Measurements from ENCODE around the gene RLN3. TPM values are rescaled to one million over a fixed set of nuclear protein-coding genes. Genes with fewer than 3 reads are reported as not detected.
A peak's percentile ranks its signal among the peaks of the same experiment; 100 is the strongest.
"Not testable (repeated sequence)": the region's sequence is repeated elsewhere in the genome, so short reads cannot be mapped to it uniquely, and the experiment has no call there.

RLN3 gene
- total RNA-seq, 1 donor = not detected

DNA sequence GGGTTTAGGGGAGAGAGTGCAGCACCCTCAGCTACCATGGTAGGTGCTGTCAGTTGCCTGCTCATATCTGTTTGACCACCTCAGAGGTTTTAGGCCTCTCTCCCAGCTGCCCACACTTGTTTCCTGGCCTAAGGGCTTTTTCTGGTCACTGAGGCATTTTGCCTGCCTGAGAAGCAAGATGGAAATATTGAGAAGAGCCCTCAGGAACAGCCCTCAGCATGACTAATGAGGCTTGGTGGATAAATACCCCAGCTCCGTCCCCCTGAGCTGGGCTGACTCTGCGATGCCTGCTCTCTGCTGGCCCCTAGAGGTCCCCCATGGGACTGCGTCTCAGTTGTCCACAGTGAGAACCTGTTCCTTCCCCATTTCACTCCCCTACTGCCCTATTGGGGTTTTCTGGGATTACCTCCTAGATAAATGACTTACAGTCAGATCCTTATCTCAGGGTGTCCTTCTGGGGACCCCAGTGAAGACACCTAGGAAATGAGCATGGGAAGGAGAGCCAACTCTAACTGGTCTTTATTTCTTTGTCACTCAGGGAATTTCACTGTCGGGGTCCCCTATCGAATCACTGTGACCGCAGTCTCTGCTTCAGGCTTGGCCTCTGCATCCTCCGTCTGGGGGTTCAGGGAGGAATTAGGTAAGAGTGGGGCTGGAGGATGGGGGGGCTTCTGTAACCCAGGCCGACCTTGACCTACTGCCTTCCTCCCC lies 20.6 kb downstream of the RLN3 start:
- Histone ChIP-seq H2AFZ (ENCODE audit: low read length) (no peak overlapping the region), H3K79me2 (ENCODE audit: insufficient read depth, low read length) (no peaks in the 10 kb centered on the region), H3K27ac (ENCODE audit: low read depth, low read length) (no peak overlapping the region), H4K20me1 (ENCODE audit: insufficient read depth, low read length) (no peaks in the 10 kb centered on the region), H3K36me3 (ENCODE audit: insufficient read depth, low read length) (no peaks in the 10 kb centered on the region), H3K4me1 (ENCODE audit: insufficient read depth, low read length) (no peaks in the 10 kb centered on the region), H3K4me3 (ENCODE audit: insufficient read depth, low read length) (no peak overlapping the region), H3K9me3 (ENCODE audit: low read depth, low read length) (no peaks in the 10 kb centered on the region), H3K4me2 (ENCODE audit: insufficient read depth, low read length) (no peak overlapping the region), H3K27me3 (ENCODE audit: insufficient read depth, low read length) (no peaks in the 10 kb centered on the region)
- TF ChIP-seq, protein P1, sequence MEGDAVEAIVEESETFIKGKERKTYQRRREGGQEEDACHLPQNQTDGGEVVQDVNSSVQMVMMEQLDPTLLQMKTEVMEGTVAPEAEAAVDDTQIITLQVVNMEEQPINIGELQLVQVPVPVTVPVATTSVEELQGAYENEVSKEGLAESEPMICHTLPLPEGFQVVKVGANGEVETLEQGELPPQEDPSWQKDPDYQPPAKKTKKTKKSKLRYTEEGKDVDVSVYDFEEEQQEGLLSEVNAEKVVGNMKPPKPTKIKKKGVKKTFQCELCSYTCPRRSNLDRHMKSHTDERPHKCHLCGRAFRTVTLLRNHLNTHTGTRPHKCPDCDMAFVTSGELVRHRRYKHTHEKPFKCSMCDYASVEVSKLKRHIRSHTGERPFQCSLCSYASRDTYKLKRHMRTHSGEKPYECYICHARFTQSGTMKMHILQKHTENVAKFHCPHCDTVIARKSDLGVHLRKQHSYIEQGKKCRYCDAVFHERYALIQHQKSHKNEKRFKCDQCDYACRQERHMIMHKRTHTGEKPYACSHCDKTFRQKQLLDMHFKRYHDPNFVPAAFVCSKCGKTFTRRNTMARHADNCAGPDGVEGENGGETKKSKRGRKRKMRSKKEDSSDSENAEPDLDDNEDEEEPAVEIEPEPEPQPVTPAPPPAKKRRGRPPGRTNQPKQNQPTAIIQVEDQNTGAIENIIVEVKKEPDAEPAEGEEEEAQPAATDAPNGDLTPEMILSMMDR (IDR thresholded peaks at IDR 0.05; ENCODE audit: extremely low read depth, low read depth, low read length) = peak; percentile 93
- DNase-seq (ENCODE audit: insufficient read length, low spot score, missing footprints) = peak; percentile 93

DNA sequence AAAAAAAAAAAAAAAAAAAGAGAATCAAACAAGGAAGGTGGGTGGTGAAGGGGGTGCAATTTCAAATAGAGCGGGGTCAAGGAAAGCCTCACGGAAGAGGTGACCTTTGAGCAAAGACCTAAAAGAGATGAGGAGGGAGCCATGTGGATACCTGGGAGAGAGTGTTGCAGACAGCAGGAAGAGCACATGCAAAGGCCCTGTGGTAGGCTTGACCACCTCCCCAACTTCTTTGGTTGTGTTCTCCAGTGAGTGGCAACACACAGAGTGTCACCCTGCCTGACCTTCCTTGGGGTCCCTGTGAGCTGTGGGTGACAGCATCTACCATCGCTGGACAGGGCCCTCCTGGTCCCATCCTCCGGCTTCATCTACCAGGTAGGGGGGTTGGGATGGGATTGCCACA lies 22.6 kb downstream of the RLN3 start:
- H3K4me3 ChIP-seq (ENCODE audit: insufficient read depth, low read length) = no peak overlapping the region
- H3K27me3 ChIP-seq (ENCODE audit: insufficient read depth, low read length) = no peaks in the 10 kb centered on the region
- no peaks in the 10 kb centered on the region for H4K20me1 ChIP-seq (ENCODE audit: insufficient read depth, low read length)
- no peak overlapping the region for H3K27ac ChIP-seq (ENCODE audit: low read depth, low read length)
- H3K4me2 ChIP-seq (ENCODE audit: insufficient read depth, low read length) = no peak overlapping the region
- TF ChIP-seq, protein P1 (IDR thresholded peaks at IDR 0.05; ENCODE audit: extremely low read depth, low read depth, low read length) = no peak
- no peak overlapping the region for H2AFZ ChIP-seq (ENCODE audit: low read length)
- no peaks in the 10 kb centered on the region for H3K4me1 ChIP-seq (ENCODE audit: insufficient read depth, low read length)
- H3K79me2 ChIP-seq (ENCODE audit: insufficient read depth, low read length) = no peaks in the 10 kb centered on the region
- no peaks in the 10 kb centered on the region for H3K9me3 ChIP-seq (ENCODE audit: low read depth, low read length)
- DNase-seq (ENCODE audit: insufficient read length, low spot score, missing footprints) = no peak
- no peaks in the 10 kb centered on the region for H3K36me3 ChIP-seq (ENCODE audit: insufficient read depth, low read length)

DNA sequence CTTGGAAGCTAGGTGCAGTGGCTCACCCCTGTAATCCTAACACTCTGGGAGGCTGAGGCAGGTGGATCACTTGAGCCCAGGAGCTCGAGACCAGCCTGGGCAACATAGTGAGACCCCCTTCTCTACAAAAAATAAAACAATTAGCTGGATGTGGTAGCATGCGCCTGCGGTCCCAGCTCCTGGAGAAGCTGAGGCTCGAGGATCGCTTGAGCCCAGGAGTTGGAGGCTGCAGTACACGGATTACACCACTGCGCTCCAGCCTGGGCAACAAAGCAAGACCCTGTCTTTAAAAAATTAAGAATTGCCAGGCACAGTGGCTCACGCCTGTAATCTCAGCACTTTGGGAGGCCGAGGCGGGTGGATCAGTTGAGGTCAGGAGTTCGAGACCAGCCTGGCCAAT lies 23.0 kb downstream of the RLN3 start:
- not testable (repeated sequence) for H3K9me3 ChIP-seq (ENCODE audit: low read depth, low read length); H3K79me2 ChIP-seq (ENCODE audit: insufficient read depth, low read length); H3K36me3 ChIP-seq (ENCODE audit: insufficient read depth, low read length); H3K27ac ChIP-seq (ENCODE audit: low read depth, low read length); H4K20me1 ChIP-seq (ENCODE audit: insufficient read depth, low read length); H3K4me2 ChIP-seq (ENCODE audit: insufficient read depth, low read length); H2AFZ ChIP-seq (ENCODE audit: low read length); H3K4me3 ChIP-seq (ENCODE audit: insufficient read depth, low read length); H3K4me1 ChIP-seq (ENCODE audit: insufficient read depth, low read length); H3K27me3 ChIP-seq (ENCODE audit: insufficient read depth, low read length); DNase-seq (ENCODE audit: insufficient read length, low spot score, missing footprints)

DNA sequence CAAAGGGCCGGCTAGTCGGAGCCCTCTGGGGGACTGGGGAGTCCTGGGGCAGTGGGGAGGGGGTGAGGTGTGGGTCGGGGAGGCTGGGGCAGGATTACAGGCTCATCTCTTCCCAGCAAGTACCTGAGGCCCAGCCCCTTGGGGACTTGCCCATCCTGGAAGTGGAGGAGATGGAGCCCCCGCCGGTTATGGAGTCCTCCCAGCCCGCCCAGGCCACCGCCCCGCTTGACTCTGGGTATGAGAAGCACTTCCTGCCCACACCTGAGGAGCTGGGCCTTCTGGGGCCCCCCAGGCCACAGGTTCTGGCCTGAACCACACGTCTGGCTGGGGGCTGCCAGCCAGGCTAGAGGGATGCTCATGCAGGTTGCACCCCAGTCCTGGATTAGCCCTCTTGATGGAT lies 24.0 kb downstream of the RLN3 start:
- Histone ChIP-seq H3K27ac (ENCODE audit: low read depth, low read length) (no peak overlapping the region), H3K4me3 (ENCODE audit: insufficient read depth, low read length) (no peak overlapping the region), H4K20me1 (ENCODE audit: insufficient read depth, low read length) (no peaks in the 10 kb centered on the region), H2AFZ (ENCODE audit: low read length) (no peak overlapping the region), H3K4me1 (ENCODE audit: insufficient read depth, low read length) (no peaks in the 10 kb centered on the region), H3K36me3 (ENCODE audit: insufficient read depth, low read length) (no peaks in the 10 kb centered on the region), H3K79me2 (ENCODE audit: insufficient read depth, low read length) (no peaks in the 10 kb centered on the region), H3K27me3 (ENCODE audit: insufficient read depth, low read length) (no peaks in the 10 kb centered on the region), H3K9me3 (ENCODE audit: low read depth, low read length) (no peaks in the 10 kb centered on the region), H3K4me2 (ENCODE audit: insufficient read depth, low read length) (no peak overlapping the region)
- TF ChIP-seq, protein P1 (IDR thresholded peaks at IDR 0.05; ENCODE audit: extremely low read depth, low read depth, low read length) = no peak
- DNase-seq (ENCODE audit: insufficient read length, low spot score, missing footprints) = no peak

All from osteoblast (primary cell).